K562 (cell line): Measurements from ENCODE around the gene TRPC1. TPM values are rescaled to one million over a fixed set of nuclear protein-coding genes. Genes with fewer than 3 reads are reported as not detected.

Source experiments
- BHLHE40 ChIP-seq: IDR thresholded peaks from 2 replicates; pipeline ENCODE4 v1.6.1; 2011; ENCODE audit warnings: low read length, improper control_type of control experiment
- CTBP1 ChIP-seq: fragments of 450-650 bp; IDR thresholded peaks from 2 replicates; pipeline ENCODE4 v1.6.1; 2016; ENCODE audit warnings: borderline replicate concordance
- CXXC5 ChIP-seq: fragments of 250-450 bp; sonication (Bioruptor Pico); IDR thresholded peaks from 2 replicates; pipeline ENCODE4 v1.8.0; 2022; ENCODE audit warnings: inconsistent platforms, mild to moderate bottlenecking, moderate library complexity
- MCM2 ChIP-seq: fragments of 450-650 bp; IDR thresholded peaks from 2 replicates; pipeline ENCODE4 v1.6.1; 2017; ENCODE audit warnings: low read depth, mild to moderate bottlenecking
- MEF2A ChIP-seq: IDR thresholded peaks from 2 replicates; pipeline ENCODE4 v1.6.1; 2011; ENCODE audit warnings: low read depth, mild to moderate bottlenecking, low read length, moderate library complexity; ENCODE audit not compliant: control insufficient read depth
- NR2F6 ChIP-seq: fragments of 450-650 bp; formaldehyde crosslinking; IDR thresholded peaks from 2 replicates; pipeline ENCODE4 v1.4.0; 2020; ENCODE audit warnings: mild to moderate bottlenecking
- TEAD1 ChIP-seq, 2 experiments: fragments of 450-650 bp in 1 of 2; sonication (generic) in 1 of 2; formaldehyde crosslinking; IDR thresholded peaks; 2 replicates each; pipeline versions ENCODE4 v1.4.0 to v1.8.0; 2020 to 2022; ENCODE audit warnings: mild to moderate bottlenecking in 2 of 2, missing genetic modification reagents in 1 of 2
- ZNF445 ChIP-seq: fragments of 250-450 bp; sonication (Bioruptor Pico); IDR thresholded peaks from 2 replicates; pipeline ENCODE4 v1.4.0; 2020; ENCODE audit warnings: low read depth, mild to moderate bottlenecking, moderate library complexity
- ZNF57 ChIP-seq: fragments of 450-650 bp; formaldehyde crosslinking; IDR thresholded peaks from 2 replicates; pipeline ENCODE4 v1.4.0; 2020; ENCODE audit warnings: mild to moderate bottlenecking, moderate library complexity
- polyA plus RNA-seq, 8 experiments: library from polyadenylated mRNA; depleted of rRNA in 4 of 8; stranded (reverse) in 5 of 8; unstranded in 3 of 8; fragments of >200 nt; fragmentation: Nextera tagmentation in 2 of 8; fragmentation: Illumina TruSeq in 1 of 8; extraction: Ambion mirVana in 2 of 8; extraction: Trizol in 1 of 8; gene quantifications; 2 replicates each; pipeline versions ENCODE4 v1.2.1 to v1.2.3, GENCODE V29; 2011 to 2014; ENCODE audit warnings: inconsistent platforms in 1 of 8, missing spikeins in 1 of 8
- total RNA-seq, 7 experiments: library from RNA; depleted of rRNA in 6 of 7; stranded (reverse); fragments of >200 nt in 6 of 7; fragmentation: Illumina TruSeq in 2 of 7; extraction: Trizol in 2 of 7; gene quantifications; 2 replicates each; pipeline versions ENCODE4 v1.2.1 to v1.2.3, GENCODE V29; 2011 to 2021; ENCODE audit warnings: low replicate concordance in 1 of 7
- TF ChIP-seq, protein P1 (sequence below): fragments of 150-350 bp; IDR thresholded peaks from 2 replicates; pipeline ENCODE4 v1.6.1; 2014; ENCODE audit warnings: low read depth, mild to moderate bottlenecking, low read length, borderline replicate concordance
- TF ChIP-seq, protein P2 (sequence below), 2 experiments: fragments of 150-350 bp in 1 of 2; IDR thresholded peaks; 2 replicates each; pipeline ENCODE4 v1.6.1; 2012 to 2016; ENCODE audit warnings: low read depth in 2 of 2, low read length in 2 of 2, mild to moderate bottlenecking in 1 of 2, moderate library complexity in 1 of 2

Gene TRPC1
- total and polyA plus RNA-seq, 9 of the 15 experiments (the other 6 are each of a cell fraction or from before 2014, with no cell fraction given) = 1.4 to 6.5 (median 3.0) TPM

DNA sequence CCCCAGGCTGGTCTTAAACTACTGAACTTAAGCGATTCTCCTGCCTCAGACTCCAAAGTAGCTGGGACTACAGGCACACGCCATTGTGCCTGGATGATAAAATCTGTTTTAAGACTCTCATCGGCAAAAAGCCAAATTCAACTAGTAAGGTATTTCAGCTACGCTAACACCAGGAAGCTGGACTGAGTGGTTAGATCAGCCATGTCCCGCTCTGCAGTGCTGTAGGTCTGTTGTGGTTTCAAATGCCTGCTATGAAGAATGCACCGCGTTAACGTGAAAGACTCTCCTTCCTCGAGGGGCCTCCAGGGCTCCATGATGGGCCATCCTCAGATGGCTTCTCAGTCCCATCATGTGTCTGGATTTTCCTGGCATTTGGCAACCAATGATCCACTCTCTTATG lies 94.8 kb downstream of the TRPC1 start (continued):
- TF ChIP-seq, protein P1, sequence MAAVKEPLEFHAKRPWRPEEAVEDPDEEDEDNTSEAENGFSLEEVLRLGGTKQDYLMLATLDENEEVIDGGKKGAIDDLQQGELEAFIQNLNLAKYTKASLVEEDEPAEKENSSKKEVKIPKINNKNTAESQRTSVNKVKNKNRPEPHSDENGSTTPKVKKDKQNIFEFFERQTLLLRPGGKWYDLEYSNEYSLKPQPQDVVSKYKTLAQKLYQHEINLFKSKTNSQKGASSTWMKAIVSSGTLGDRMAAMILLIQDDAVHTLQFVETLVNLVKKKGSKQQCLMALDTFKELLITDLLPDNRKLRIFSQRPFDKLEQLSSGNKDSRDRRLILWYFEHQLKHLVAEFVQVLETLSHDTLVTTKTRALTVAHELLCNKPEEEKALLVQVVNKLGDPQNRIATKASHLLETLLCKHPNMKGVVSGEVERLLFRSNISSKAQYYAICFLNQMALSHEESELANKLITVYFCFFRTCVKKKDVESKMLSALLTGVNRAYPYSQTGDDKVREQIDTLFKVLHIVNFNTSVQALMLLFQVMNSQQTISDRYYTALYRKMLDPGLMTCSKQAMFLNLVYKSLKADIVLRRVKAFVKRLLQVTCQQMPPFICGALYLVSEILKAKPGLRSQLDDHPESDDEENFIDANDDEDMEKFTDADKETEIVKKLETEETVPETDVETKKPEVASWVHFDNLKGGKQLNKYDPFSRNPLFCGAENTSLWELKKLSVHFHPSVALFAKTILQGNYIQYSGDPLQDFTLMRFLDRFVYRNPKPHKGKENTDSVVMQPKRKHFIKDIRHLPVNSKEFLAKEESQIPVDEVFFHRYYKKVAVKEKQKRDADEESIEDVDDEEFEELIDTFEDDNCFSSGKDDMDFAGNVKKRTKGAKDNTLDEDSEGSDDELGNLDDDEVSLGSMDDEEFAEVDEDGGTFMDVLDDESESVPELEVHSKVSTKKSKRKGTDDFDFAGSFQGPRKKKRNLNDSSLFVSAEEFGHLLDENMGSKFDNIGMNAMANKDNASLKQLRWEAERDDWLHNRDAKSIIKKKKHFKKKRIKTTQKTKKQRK = no peak
- TF ChIP-seq BHLHE40 (no peak), ZNF57 (CRISPR knock-in tag) (no peak), MCM2 (no peak), CXXC5 (CRISPR knock-in tag) (no peak), MEF2A (no peak), TEAD1 (CRISPR knock-in tag; IDR thresholded peaks at IDR 0.05) (no peak), CTBP1 (no peak), NR2F6 (CRISPR knock-in tag) (no peak), ZNF445 (CRISPR knock-in tag) (no peak)
- TF ChIP-seq, protein P2, sequence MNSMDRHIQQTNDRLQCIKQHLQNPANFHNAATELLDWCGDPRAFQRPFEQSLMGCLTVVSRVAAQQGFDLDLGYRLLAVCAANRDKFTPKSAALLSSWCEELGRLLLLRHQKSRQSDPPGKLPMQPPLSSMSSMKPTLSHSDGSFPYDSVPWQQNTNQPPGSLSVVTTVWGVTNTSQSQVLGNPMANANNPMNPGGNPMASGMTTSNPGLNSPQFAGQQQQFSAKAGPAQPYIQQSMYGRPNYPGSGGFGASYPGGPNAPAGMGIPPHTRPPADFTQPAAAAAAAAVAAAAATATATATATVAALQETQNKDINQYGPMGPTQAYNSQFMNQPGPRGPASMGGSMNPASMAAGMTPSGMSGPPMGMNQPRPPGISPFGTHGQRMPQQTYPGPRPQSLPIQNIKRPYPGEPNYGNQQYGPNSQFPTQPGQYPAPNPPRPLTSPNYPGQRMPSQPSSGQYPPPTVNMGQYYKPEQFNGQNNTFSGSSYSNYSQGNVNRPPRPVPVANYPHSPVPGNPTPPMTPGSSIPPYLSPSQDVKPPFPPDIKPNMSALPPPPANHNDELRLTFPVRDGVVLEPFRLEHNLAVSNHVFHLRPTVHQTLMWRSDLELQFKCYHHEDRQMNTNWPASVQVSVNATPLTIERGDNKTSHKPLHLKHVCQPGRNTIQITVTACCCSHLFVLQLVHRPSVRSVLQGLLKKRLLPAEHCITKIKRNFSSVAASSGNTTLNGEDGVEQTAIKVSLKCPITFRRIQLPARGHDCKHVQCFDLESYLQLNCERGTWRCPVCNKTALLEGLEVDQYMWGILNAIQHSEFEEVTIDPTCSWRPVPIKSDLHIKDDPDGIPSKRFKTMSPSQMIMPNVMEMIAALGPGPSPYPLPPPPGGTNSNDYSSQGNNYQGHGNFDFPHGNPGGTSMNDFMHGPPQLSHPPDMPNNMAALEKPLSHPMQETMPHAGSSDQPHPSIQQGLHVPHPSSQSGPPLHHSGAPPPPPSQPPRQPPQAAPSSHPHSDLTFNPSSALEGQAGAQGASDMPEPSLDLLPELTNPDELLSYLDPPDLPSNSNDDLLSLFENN (IDR thresholded peaks at IDR 0.05; ENCODE audit: low read depth in 2 of 2, low read length in 2 of 2) = no peak
